ENCODE measurements around the gene CIROP.

The CIROP gene

GRCh38 chr14:23068789-23069412 is 35.9 kb downstream of the CIROP start:
- H3K4me3 ChIP-seq (ENCODE audit: low read depth, low read length): no peak overlapping the region

GRCh38 chr14:23067847-23068788 is 36.7 kb downstream of the CIROP start:
- DNase-seq (ENCODE audit: low read depth): no peak
- H3K4me3 ChIP-seq (ENCODE audit: low read depth, low read length): no peak overlapping the region
- no peak for TF ChIP-seq CTCF (IDR thresholded peaks at IDR 0.05; ENCODE audit: insufficient read depth, low read depth, low read length, missing control alignments)

More at GRCh38 chr14:23068789-23069412, 35.9 kb downstream of the CIROP start:
- DNase-seq (ENCODE audit: low read depth): peak; percentile 90
- TF ChIP-seq CTCF (IDR thresholded peaks at IDR 0.05; ENCODE audit: insufficient read depth, low read depth, low read length, missing control alignments): peak; percentile 98

GRCh38 chr14:23066855-23067744 is 37.7 kb downstream of the CIROP start:
- TF ChIP-seq CTCF (IDR thresholded peaks at IDR 0.05; ENCODE audit: insufficient read depth, low read depth, low read length, missing control alignments): no peak
- DNase-seq (ENCODE audit: low read depth): no peak
- no peak overlapping the region for H3K4me3 ChIP-seq (ENCODE audit: low read depth, low read length)

- no peak for TF ChIP-seq CTCF (IDR thresholded peaks at IDR 0.05; ENCODE audit: insufficient read depth, low read depth, low read length, missing control alignments)
- no peak overlapping the region for H3K4me3 ChIP-seq (ENCODE audit: low read depth, low read length)
- no peak for DNase-seq (ENCODE audit: low read depth)
Measured at GRCh38 chr14:23066368-23066767, 38.4 kb downstream of the CIROP start.

- H3K4me3 ChIP-seq (ENCODE audit: low read depth, low read length): no peak overlapping the region
- TF ChIP-seq CTCF (IDR thresholded peaks at IDR 0.05; ENCODE audit: insufficient read depth, low read depth, low read length, missing control alignments): no peak
- DNase-seq (ENCODE audit: low read depth): no peak
Measured at GRCh38 chr14:23063601-23064000, 41.2 kb downstream of the CIROP start.

- no peak for DNase-seq (ENCODE audit: low read depth)
- no peak overlapping the region for H3K4me3 ChIP-seq (ENCODE audit: low read depth, low read length)
- no peak for TF ChIP-seq CTCF (IDR thresholded peaks at IDR 0.05; ENCODE audit: insufficient read depth, low read depth, low read length, missing control alignments)
Measured at GRCh38 chr14:23062002-23062401, 42.8 kb downstream of the CIROP start.

Measured in GM12865 (cell line).